Suppressor macrophage treated with lipopolysaccharide for 1 hour (primary cell): ENCODE results near the gene SLC28A1.
A peak's percentile ranks its signal among the peaks of the same experiment; 100 is the strongest.

ENCODE experiments used
- DNase-seq, 3 donors: peaks; one replicate each; pipeline ENCODE4 v3.0.0-alpha.2; 2020 to 2022

Gene SLC28A1

GRCh38 chr15:84887938-84888337 lies 3.5 kb downstream of the SLC28A1 start:
- DNase-seq, result no peak

GRCh38 chr15:84888639-84889038 lies 4.2 kb downstream of the SLC28A1 start:
- no peak for DNase-seq

GRCh38 chr15:84889313-84889990 lies 5.0 kb downstream of the SLC28A1 start:
- no peak for DNase-seq

- DNase-seq, result no peak
Measured at GRCh38 chr15:84889991-84890669, 5.7 kb downstream of the SLC28A1 start.

GRCh38 chr15:84890670-84891162 lies 6.3 kb downstream of the SLC28A1 start:
- no peak for DNase-seq

GRCh38 chr15:84891339-84891738 lies 6.9 kb downstream of the SLC28A1 start:
- DNase-seq, result no peak

GRCh38 chr15:84892786-84893307 lies 8.4 kb downstream of the SLC28A1 start:
- DNase-seq, result no peak

- no peak for DNase-seq
Measured at GRCh38 chr15:84893607-84894006, 9.1 kb downstream of the SLC28A1 start.

GRCh38 chr15:84894736-84895425 lies 10.4 kb downstream of the SLC28A1 start:
- no peak for DNase-seq

GRCh38 chr15:84898761-84899160 lies 14.3 kb downstream of the SLC28A1 start:
- DNase-seq, result no peak

GRCh38 chr15:84899750-84900149 lies 15.3 kb downstream of the SLC28A1 start:
- DNase-seq, result no peak

GRCh38 chr15:84901540-84901939 lies 17.1 kb downstream of the SLC28A1 start:
- DNase-seq, result no peak

GRCh38 chr15:84903751-84904150 lies 19.3 kb downstream of the SLC28A1 start:
- DNase-seq, result no peak

GRCh38 chr15:84904419-84904818 lies 20.0 kb downstream of the SLC28A1 start:
- no peak for DNase-seq

GRCh38 chr15:84905016-84905916 lies 20.8 kb downstream of the SLC28A1 start:
- DNase-seq, result no peak

- DNase-seq, result no peak
Measured at GRCh38 chr15:84907731-84908130, 23.3 kb downstream of the SLC28A1 start.

- DNase-seq, result no peak
Measured at GRCh38 chr15:84908564-84908963, 24.1 kb downstream of the SLC28A1 start.

GRCh38 chr15:84909029-84909428 lies 24.6 kb downstream of the SLC28A1 start:
- no peak for DNase-seq

- no peak for DNase-seq
Measured at GRCh38 chr15:84909782-84910181, 25.3 kb downstream of the SLC28A1 start.

GRCh38 chr15:84910928-84911623 lies 26.6 kb downstream of the SLC28A1 start:
- DNase-seq, result no peak

GRCh38 chr15:84911879-84912660 lies 27.6 kb downstream of the SLC28A1 start:
- peak; percentile 53 to 73 (median 64) for DNase-seq
